ENCODE measurements around the gene HOXC13. TPM values are rescaled to one million over a fixed set of nuclear protein-coding genes. Genes with fewer than 3 reads are reported as not detected.

Gene HOXC13
- total RNA-seq, 1 experiment from 2014 or later = 0.09 TPM

GRCh38 chr12:53916788-53917655 lies 21.6 kb upstream of the HOXC13 start (continued):
- no peak for TF ChIP-seq E2F4 (CRISPR knock-in tag; IDR thresholded peaks at IDR 0.05; ENCODE audit: borderline replicate concordance, low read depth)
- TF ChIP-seq AR (CRISPR knock-in tag; IDR thresholded peaks at IDR 0.05) = no peak

- no peak for TF ChIP-seq SMAD3 (CRISPR knock-in tag; IDR thresholded peaks at IDR 0.05; ENCODE audit: borderline replicate concordance)
- TF ChIP-seq AR (CRISPR knock-in tag; IDR thresholded peaks at IDR 0.05) = no peak
- TF ChIP-seq PREB (CRISPR knock-in tag; IDR thresholded peaks at IDR 0.05; ENCODE audit: borderline replicate concordance) = no peak
- ChIA-PET POLR2A (no interaction called here), CTCF (no interaction called here)
- no peak for ATAC-seq
- peaks cover 98% of the 10 kb centered on the region for H3K27me3 Mint-ChIP-seq (ENCODE audit: low read depth)
- no peaks in the 10 kb centered on the region for H3K9me3 Mint-ChIP-seq
- H3K4me1 Mint-ChIP-seq = peaks cover 11% of the 10 kb centered on the region
- no peak for DNase-seq (ENCODE audit: low spot score)
- no peak overlapping the region for H3K4me3 Mint-ChIP-seq
- H3K36me3 Mint-ChIP-seq = no peaks in the 10 kb centered on the region
- no peak overlapping the region for H3K27ac Mint-ChIP-seq
Measured at GRCh38 chr12:53924521-53925405, 13.9 kb upstream of the HOXC13 start.

- Mint-ChIP-seq H3K9me3 (no peaks in the 10 kb centered on the region), H3K27ac (no peak overlapping the region), H3K36me3 (no peaks in the 10 kb centered on the region), H3K4me1 (peaks cover 11% of the 10 kb centered on the region), H3K27me3 (ENCODE audit: low read depth) (peaks cover 100% of the 10 kb centered on the region), H3K4me3 (peak overlapping the region; percentile 36)
- ChIA-PET CTCF (interaction anchor here (1.1 kb wide), 1 partner anchor 25 kb away, joined by 4 read pairs; no protein-coding TSS in a partner anchor), POLR2A (interaction anchor here (1.2 kb wide), 1 partner anchor 64 kb away, joined by 3 read pairs; no protein-coding TSS in a partner anchor)
- ATAC-seq (peak; percentile 50), DNase-seq (ENCODE audit: low spot score) (peak; percentile 34)
- no peak for TF ChIP-seq RELA (CRISPR knock-in tag; IDR thresholded peaks at IDR 0.05; ENCODE audit: borderline replicate concordance)
- no peak for TF ChIP-seq ZBTB21 (CRISPR knock-in tag; IDR thresholded peaks at IDR 0.05; ENCODE audit: borderline replicate concordance)
- no peak for TF ChIP-seq CTCF (IDR thresholded peaks at IDR 0.05)
- TF ChIP-seq ZNF138 (CRISPR knock-in tag; conservative IDR thresholded peaks at IDR 0.05) = no peak
- no peak for TF ChIP-seq TEAD4 (CRISPR knock-in tag; IDR thresholded peaks at IDR 0.05)
- no peak for TF ChIP-seq ZNF425 (CRISPR knock-in tag; conservative IDR thresholded peaks at IDR 0.05)
- TF ChIP-seq ZNF416 (CRISPR knock-in tag; IDR thresholded peaks at IDR 0.05) = no peak
Measured at GRCh38 chr12:53927220-53928029, 11.2 kb upstream of the HOXC13 start.
